GM12875 (cell line): ENCODE results near the gene PITPNB.

ENCODE experiments used
- H3K4me3 ChIP-seq: one replicate; pipeline ENCODE4 v1.5.1; 2011; ENCODE audit warnings: low read depth, low read length, control low read depth
- CTCF ChIP-seq: IDR thresholded peaks from 2 replicates; pipeline ENCODE4 v1.5.1; 2011; ENCODE audit warnings: low read depth, mild to moderate bottlenecking, control low read depth, inconsistent platforms, low read length, moderate library complexity, borderline replicate concordance; ENCODE audit not compliant: insufficient read depth

The PITPNB gene

GRCh38 chr22:27868732-27869282 lies 50.2 kb downstream of the PITPNB start:
- TF ChIP-seq CTCF = no peak

GRCh38 chr22:27867953-27868731 lies 50.9 kb downstream of the PITPNB start:
- H3K4me3 ChIP-seq = no peak overlapping the region
- TF ChIP-seq CTCF = no peak

More at GRCh38 chr22:27868732-27869282, 50.2 kb downstream of the PITPNB start:
- no peak overlapping the region for H3K4me3 ChIP-seq

GRCh38 chr22:27867085-27867952 lies 51.7 kb downstream of the PITPNB start:
- no peak overlapping the region for H3K4me3 ChIP-seq
- no peak for TF ChIP-seq CTCF

GRCh38 chr22:27866135-27867084 lies 52.6 kb downstream of the PITPNB start:
- no peak overlapping the region for H3K4me3 ChIP-seq

GRCh38 chr22:27865496-27865895 lies 53.6 kb downstream of the PITPNB start:
- TF ChIP-seq CTCF = no peak
- H3K4me3 ChIP-seq = no peak overlapping the region

More at GRCh38 chr22:27866135-27867084, 52.6 kb downstream of the PITPNB start:
- no peak for TF ChIP-seq CTCF

- no peak for TF ChIP-seq CTCF
- no peak overlapping the region for H3K4me3 ChIP-seq
These were observed 55.5 kb downstream of the PITPNB start for GRCh38 chr22:27863556-27863955.
